Activated CD4-positive, alpha-beta T cell treated with anti-CD3 and anti-CD28 coated beads, Interleukin-2, amount 50 U/mL, for 1 hour (primary cell): ENCODE data around the gene KIF3A.

Experiments used
- DNase-seq: peaks from one replicate; pipeline ENCODE4 v3.0.0-alpha.2; 2020

The KIF3A gene

GRCh38 chr5:132661231-132662003 lies 75.9 kb downstream of the KIF3A start:
- no peak for DNase-seq

- DNase-seq, result no peak
Measured at GRCh38 chr5:132659598-132660493, 77.5 kb downstream of the KIF3A start.

- DNase-seq, result no peak
Measured at GRCh38 chr5:132658381-132659302, 78.7 kb downstream of the KIF3A start.

- DNase-seq, result no peak
Measured at GRCh38 chr5:132657676-132658380, 79.5 kb downstream of the KIF3A start, which contains the start of gene IL13. Gene IL13 (plus strand): TSS chr5:132658173. CDS start chr5:132658187, 14 bp downstream.

GRCh38 chr5:132656774-132657355 lies 80.5 kb downstream of the KIF3A start:
- DNase-seq, result no peak

- DNase-seq, result peak; percentile 19
Measured at GRCh38 chr5:132655821-132656773, 81.2 kb downstream of the KIF3A start.

- DNase-seq, result no peak
Measured at GRCh38 chr5:132653716-132654115, 83.6 kb downstream of the KIF3A start.

- DNase-seq, result no peak
Measured at GRCh38 chr5:132651838-132652469, 85.4 kb downstream of the KIF3A start.

GRCh38 chr5:132648355-132648754 lies 89.0 kb downstream of the KIF3A start:
- DNase-seq, result no peak

GRCh38 chr5:132647473-132647872 lies 89.9 kb downstream of the KIF3A start:
- DNase-seq, result no peak

- DNase-seq, result no peak
Measured at GRCh38 chr5:132646583-132647266, 90.6 kb downstream of the KIF3A start.

GRCh38 chr5:132644177-132644576 lies 93.2 kb downstream of the KIF3A start:
- DNase-seq, result no peak
